Panc1 (cell line): ENCODE data around the gene POLR3H. TPM values are rescaled to one million over a fixed set of nuclear protein-coding genes. Genes with fewer than 3 reads are reported as not detected.

Experiments used
- ATAC-seq: fragments of 200-7000 bp; cut with Tn5 transposase; 2 replicates; pipeline ENCODE4 v1.9.1; 2020; ENCODE audit warnings: mild to moderate bottlenecking, moderate library complexity
- BruUV-seq: library from RNA; stranded (reverse); fragments of 400-500 nt; replicated peaks from 2 replicates; lab custom pipeline; 2021; lab: Mats Ljungman, UMichigan
- CTCF ChIA-PET: fragments of 300-600 bp; sonication (Branson Sonifier 250); formaldehyde crosslinking; loops from one replicate; lab custom pipeline; 2022; ENCODE audit warnings: antibody characterized with exemption; lab: Charles Lee
- POLR2A ChIA-PET: fragments of 300-600 bp; sonication (Branson Sonifier 250); formaldehyde crosslinking; loops from one replicate; lab custom pipeline; 2022; ENCODE audit warnings: antibody characterized with exemption; lab: Charles Lee
- DNase-seq: peaks from one replicate; pipeline ENCODE4 v3.0.0-alpha.2; 2010; ENCODE audit warnings: low read depth, low spot score
- H3K27ac ChIP-seq: 2 replicates; pipeline ENCODE4 v1.5.1; 2011; ENCODE audit warnings: mild to moderate bottlenecking, low read length, inconsistent platforms
- H3K27me3 ChIP-seq: fragments of 200-500 bp; sonication (Bioruptor generic); 2 replicates; pipeline ENCODE4 v1.6.0; 2014; ENCODE audit warnings: low read length, inconsistent platforms; ENCODE audit not compliant: control insufficient read depth, insufficient read depth
- H3K36me3 ChIP-seq: fragments of 200-500 bp; sonication (Bioruptor generic); 2 replicates; pipeline ENCODE4 v1.5.1; 2014; ENCODE audit warnings: inconsistent platforms, mild to moderate bottlenecking, low read length, moderate library complexity; ENCODE audit not compliant: control insufficient read depth, insufficient read depth
- H3K4me1 ChIP-seq: 2 replicates; pipeline ENCODE4 v1.5.1; 2011; ENCODE audit warnings: inconsistent platforms, mild to moderate bottlenecking, low read length, moderate library complexity; ENCODE audit not compliant: control insufficient read depth, insufficient read depth
- H3K4me3 ChIP-seq, 2 experiments: 2 replicates each; pipeline ENCODE4 v1.5.1; 2011 to 2012; ENCODE audit warnings: low read depth in 2 of 2, low read length in 2 of 2, mild to moderate bottlenecking in 2 of 2, inconsistent platforms in 1 of 2, moderate library complexity in 1 of 2
- H3K9me3 ChIP-seq: fragments of 200-500 bp; sonication (Bioruptor generic); 2 replicates; pipeline ENCODE4 v1.5.1; 2014; ENCODE audit warnings: low read depth, mild to moderate bottlenecking, inconsistent platforms, low read length, moderate library complexity; ENCODE audit not compliant: control insufficient read depth, insufficient read depth
- CTCF ChIP-seq: fragments of 450-650 bp; IDR thresholded peaks from 2 replicates; pipeline ENCODE4 v1.5.1; 2017; ENCODE audit warnings: mild to moderate bottlenecking
- POLR2AphosphoS5 ChIP-seq: IDR thresholded peaks from 2 replicates; pipeline ENCODE4 v1.6.1; 2012; ENCODE audit warnings: mild to moderate bottlenecking, low read depth, low read length, moderate library complexity
- REST ChIP-seq, 2 experiments: IDR thresholded peaks; 2 replicates each; pipeline ENCODE4 v1.6.1; 2011 to 2012; ENCODE audit warnings: low read depth in 2 of 2, control low read depth in 1 of 2, low read length in 1 of 2, mild to moderate bottlenecking in 1 of 2, moderate library complexity in 1 of 2; ENCODE audit not compliant: insufficient read depth in 1 of 2
- SIN3A ChIP-seq: IDR thresholded peaks from 2 replicates; pipeline ENCODE4 v1.6.1; 2012; ENCODE audit warnings: low read depth, mild to moderate bottlenecking, low read length, moderate library complexity, borderline replicate concordance; ENCODE audit not compliant: insufficient read depth
- TCF7L2 ChIP-seq: IDR thresholded peaks from 2 replicates; pipeline ENCODE4 v1.6.1; 2011; ENCODE audit warnings: mild to moderate bottlenecking, low read depth, low read length, inconsistent platforms
- in situ Hi-C: cut with HindIII; loops from 2 replicates; pipeline ENCODE4 v1.10.0; 2016; ENCODE audit warnings: low sequenced_read_pairs, low pct_unique_long_range_greater_than_20kb
- intact Hi-C: fragments of 100-400 bp; cut with micrococcal nuclease; formaldehyde crosslinking; loops from one replicate; pipeline ENCODE4 v1.10.0; 2022; ENCODE audit not compliant: unreplicated experiment
- total RNA-seq: library from RNA; stranded (reverse); gene quantifications from one replicate; pipeline ENCODE4 v1.2.1, GENCODE V29; 2021; ENCODE audit not compliant: unreplicated experiment

Gene POLR3H
- total RNA-seq, 1 experiment from 2014 or later, result 46.6 TPM

GRCh38 chr22:41538583-41538982, 5.7 kb downstream of the POLR3H start:
- no peaks in the 10 kb centered on the region for H3K9me3 ChIP-seq
- no peak for TF ChIP-seq CTCF
- TF ChIP-seq REST (IDR thresholded peaks at IDR 0.05; ENCODE audit: insufficient read depth in 1 of 2, low read depth in 2 of 2, low read length in 1 of 2), result no peak
- no peak for TF ChIP-seq POLR2AphosphoS5
- no peak for TF ChIP-seq SIN3A
- TF ChIP-seq TCF7L2, result no peak
- no peaks in the 10 kb centered on the region for H3K27me3 ChIP-seq
- in situ Hi-C loops (no loop called here), intact Hi-C loops (no loop called here)
- ChIA-PET CTCF (interaction anchor here (0.7 kb wide), 1 partner anchor 14 kb away, joined by 4 read pairs; no protein-coding TSS in a partner anchor), POLR2A (no interaction called here)
- H3K36me3 ChIP-seq, result peaks cover 2% of the 10 kb centered on the region; the same call in 1 of the 2 replicates
- ATAC-seq (no peak), DNase-seq (no peak)
- peaks cover 4% of the 10 kb centered on the region; the same call in 1 of the 2 replicates for H3K4me1 ChIP-seq
- H3K4me3 ChIP-seq, result no peak overlapping the region
- no TSS peak for BruUV-seq
- no peak overlapping the region for H3K27ac ChIP-seq

- intact Hi-C loops, result no loop called here
- ChIA-PET CTCF (no interaction called here), POLR2A (no interaction called here)
- ATAC-seq, result no peak
- no peaks in the 10 kb centered on the region for H3K27me3 ChIP-seq
- no peaks in the 10 kb centered on the region for H3K9me3 ChIP-seq
- H3K27ac ChIP-seq, result no peak overlapping the region
- TF ChIP-seq SIN3A (no peak), POLR2AphosphoS5 (no peak), TCF7L2 (no peak), REST (IDR thresholded peaks at IDR 0.05; ENCODE audit: insufficient read depth in 1 of 2, low read depth in 2 of 2, low read length in 1 of 2) (no peak), CTCF (no peak)
- no TSS peak for BruUV-seq
- H3K4me3 ChIP-seq, result no peak overlapping the region
- in situ Hi-C loops, result no loop called here
- no peak for DNase-seq
- peaks cover 2% of the 10 kb centered on the region; the same call in 1 of the 2 replicates for H3K36me3 ChIP-seq
- H3K4me1 ChIP-seq, result peaks cover 4% of the 10 kb centered on the region; the same call in 1 of the 2 replicates
Measured at GRCh38 chr22:41537203-41537602, 7.1 kb downstream of the POLR3H start.
